GM21381 (cell line): ENCODE data around the gene TBX3.

Experiments
- ATAC-seq: cut with Tn5 transposase; IDR thresholded peaks from one replicate; pipeline ENCODE4 v1.9.1; 2021; ENCODE audit warnings: mild to moderate bottlenecking, moderate library complexity; ENCODE audit not compliant: unreplicated experiment

Gene TBX3

DNA sequence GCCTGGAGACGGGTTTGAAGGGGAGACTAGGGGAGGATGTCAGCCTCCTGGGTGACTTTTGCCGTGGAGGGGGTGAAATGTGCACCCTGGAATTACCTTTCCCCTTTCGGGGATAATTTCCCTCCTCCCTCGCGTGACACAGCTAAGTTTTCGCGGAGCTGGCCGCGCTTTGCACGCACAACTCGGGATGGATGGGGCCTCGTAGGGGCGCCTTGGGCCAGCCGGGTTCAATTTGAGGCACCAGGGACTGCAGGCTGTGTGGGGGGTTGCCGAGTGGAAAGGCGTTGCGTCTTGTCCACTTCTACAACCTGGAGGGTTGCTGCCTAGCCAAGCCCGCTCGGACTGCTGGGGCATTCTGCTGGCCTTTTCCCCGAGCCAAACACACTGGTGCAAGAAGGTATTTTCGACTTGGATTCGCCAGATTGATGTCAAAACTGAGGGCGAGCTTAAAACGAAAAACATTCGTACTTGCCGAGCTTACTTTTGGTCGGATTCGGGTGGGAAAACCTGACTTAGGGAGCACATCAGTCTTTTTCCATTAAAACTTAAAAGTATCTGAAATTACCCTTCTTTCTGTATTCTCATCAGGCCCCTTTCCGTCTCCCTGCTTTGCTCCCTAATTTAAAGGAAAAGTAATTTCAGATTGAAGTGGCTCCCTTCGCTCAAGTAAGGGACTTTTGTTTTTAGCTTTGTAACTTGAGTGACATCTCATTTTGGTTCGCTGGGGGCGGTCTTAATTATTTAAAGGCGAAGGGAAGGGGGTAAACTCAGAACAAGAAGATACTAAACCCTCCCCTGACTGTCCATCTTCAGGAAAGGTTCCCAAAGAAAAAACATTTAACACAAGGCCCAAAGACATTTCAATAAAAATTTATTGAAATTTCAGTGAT is 14.3 kb downstream of the TBX3 start:
- ATAC-seq, result no peak

- ATAC-seq, result no peak
Measured at GRCh38 chr12:114668886-114669288, 15.1 kb downstream of the TBX3 start.

GRCh38 chr12:114668151-114668885 is 15.7 kb downstream of the TBX3 start:
- ATAC-seq, result no peak

- ATAC-seq, result no peak
Measured at GRCh38 chr12:114667669-114668150, 16.3 kb downstream of the TBX3 start.

- ATAC-seq, result no peak
Measured at GRCh38 chr12:114666746-114667668, 17.0 kb downstream of the TBX3 start.

- ATAC-seq, result no peak
Measured at GRCh38 chr12:114665411-114666260, 18.3 kb downstream of the TBX3 start.

DNA sequence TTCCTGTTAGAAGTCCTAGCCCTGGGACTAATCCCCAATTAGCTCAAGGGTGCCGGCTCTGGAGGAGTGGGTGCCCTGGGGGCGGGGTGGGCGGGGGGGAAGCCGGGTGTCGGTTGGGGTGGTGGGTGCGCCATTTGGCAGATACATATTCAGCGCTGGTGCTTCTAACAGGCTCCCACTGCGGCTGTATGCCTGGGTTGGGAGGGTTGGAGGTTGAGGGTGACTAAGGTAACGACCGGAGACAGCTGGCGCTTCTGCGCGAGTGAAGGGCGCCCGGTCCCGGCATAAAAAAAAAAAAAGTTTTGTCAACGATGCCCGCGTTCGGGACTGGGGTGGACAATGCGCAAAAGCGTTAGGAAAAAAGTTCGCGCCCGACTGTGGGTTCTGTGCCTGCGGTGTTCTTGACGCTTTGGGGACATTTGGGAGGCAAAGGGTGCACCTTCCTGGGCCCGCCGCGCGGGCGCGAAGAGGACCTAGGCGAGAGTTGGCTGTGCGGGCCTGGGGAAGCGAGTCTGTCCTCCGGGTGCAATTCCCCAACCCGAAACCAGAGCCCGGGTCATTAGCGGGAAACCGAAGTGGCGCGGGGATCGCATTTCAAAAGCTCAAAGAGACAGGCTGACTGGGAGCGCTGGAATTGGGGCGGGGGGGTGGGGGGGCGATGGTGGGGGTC is 19.2 kb downstream of the TBX3 start:
- no peak for ATAC-seq

- ATAC-seq, result peak; percentile 58
Measured at GRCh38 chr12:114662512-114663177, 21.3 kb downstream of the TBX3 start.

DNA sequence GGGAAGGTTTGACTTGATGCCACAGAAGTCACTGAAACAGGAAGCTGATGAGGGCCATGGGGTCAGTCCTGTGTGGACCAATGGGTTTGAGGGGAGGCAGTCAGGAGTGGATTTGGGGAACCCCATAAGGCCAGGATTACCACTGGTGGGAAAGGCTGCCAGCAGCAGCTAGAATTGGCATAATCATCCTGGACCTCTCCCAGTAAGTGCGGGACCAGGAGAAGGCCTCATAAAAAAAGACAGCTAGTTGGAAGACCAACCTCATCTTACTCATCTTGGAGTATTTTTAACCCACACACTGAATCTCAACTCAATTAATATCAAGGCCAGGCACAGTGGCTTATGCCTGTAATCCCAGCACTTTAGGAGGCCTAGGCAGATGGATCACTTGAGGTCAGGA is 22.7 kb downstream of the TBX3 start:
- ATAC-seq, result no peak

DNA sequence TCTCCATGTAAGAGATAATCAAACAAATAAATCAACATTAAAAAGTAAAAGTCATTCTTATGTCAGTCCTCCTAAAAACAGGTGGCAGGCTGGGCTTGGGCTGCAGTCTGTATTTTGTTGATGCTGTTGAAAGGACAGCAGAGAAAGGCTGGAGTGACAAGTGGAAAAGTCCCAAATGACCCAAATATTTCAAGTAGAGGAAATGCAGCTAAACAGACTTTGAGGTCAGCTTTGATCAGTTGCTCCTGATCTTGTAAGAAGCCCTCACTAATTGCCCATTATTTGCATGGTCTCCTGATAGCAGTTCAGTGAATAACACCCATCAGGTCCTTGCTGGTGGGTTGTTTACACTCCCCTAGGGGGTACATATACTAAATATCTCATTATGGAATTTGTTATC is 24.9 kb downstream of the TBX3 start:
- ATAC-seq, result no peak

- ATAC-seq, result no peak
Measured at GRCh38 chr12:114658002-114658441, 26.0 kb downstream of the TBX3 start.

DNA sequence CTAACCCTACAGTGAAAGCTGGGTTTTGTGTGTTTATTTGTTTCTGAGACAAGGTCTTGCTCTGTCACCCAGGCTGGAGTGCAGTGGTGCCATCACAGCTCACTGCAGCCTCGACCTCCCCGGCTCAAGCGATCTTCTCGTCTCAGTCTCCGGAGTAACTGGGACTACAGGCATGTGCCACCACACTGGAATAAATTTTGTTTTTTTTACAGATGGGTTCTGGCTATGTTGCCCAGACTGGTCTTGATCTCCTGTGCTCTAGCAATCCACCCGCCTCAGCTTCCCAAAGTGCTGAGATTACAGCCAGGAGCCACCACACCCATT is 26.4 kb downstream of the TBX3 start:
- no peak for ATAC-seq

GRCh38 chr12:114656906-114657596 is 26.9 kb downstream of the TBX3 start:
- ATAC-seq, result no peak

GRCh38 chr12:114655934-114656749 is 27.8 kb downstream of the TBX3 start:
- ATAC-seq, result no peak

- no peak for ATAC-seq
Measured at GRCh38 chr12:114649585-114649984, 34.4 kb downstream of the TBX3 start.

DNA sequence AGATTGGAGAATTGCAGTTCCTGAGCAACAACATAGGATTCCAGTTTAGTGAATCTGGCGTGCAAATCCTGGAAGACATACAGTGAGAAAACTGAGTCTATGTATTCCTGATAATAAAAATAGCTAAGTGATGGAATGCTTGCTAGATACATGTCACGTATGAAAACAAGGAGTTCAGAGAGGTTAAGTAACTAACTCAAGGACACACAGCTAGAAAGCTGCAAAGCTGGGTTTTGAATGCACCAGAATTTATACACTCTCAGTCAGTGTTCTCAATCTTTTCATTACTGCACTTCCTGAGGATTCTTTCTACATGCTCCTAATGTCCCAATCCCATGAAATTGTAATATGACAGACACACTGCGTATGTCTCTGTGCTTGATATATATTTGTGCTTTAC is 35.3 kb downstream of the TBX3 start:
- ATAC-seq, result no peak

DNA sequence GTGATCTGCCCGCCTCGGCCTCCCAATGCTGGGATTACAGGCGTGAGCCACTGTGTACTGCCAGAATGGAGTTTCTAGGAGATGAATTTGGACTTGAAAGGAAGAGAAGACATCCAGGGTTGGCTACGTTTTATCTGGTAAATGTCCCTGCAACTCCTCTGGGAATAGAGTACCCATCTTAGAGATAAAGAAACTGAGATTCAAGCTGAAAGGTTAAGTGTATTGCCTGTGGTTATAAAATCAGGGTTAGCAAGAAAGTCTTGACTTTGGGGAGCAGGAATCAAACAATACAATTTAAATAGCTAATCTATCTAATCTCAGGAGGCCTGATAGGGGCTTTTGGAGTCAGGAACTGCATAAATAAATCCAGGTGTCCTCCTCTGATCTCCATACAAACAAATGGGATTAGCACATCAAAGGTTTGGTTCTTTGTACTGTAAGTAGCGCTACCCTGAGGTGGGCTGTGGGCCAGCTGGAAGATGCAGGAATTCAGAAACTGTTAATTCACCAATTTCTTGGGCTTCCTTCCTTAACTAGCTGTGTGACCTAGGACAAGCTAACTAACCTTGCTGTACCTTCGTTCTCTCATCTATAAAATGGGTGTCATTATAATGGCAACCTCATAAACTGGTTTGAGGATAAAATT is 45.1 kb downstream of the TBX3 start:
- ATAC-seq, result no peak
